Astrocyte (in vitro differentiated cells and primary cell): ENCODE measurements around the gene SLC39A5. TPM values are rescaled to one million over a fixed set of nuclear protein-coding genes. Genes with fewer than 3 reads are reported as not detected.

Experiments
- DNase-seq: peaks from one replicate; pipeline ENCODE4 v3.0.0-alpha.2; 2010; ENCODE audit warnings: low read depth
- FAIRE-seq: peaks from 2 replicates; lab custom pipeline; 2011; peaks lifted over from hg19 to GRCh38; lab: Jason Lieb, UNC
- H2AFZ ChIP-seq: 2 replicates; pipeline ENCODE4 v1.6.0; 2012; ENCODE audit warnings: low read depth, low read length, inconsistent platforms
- H3K27ac ChIP-seq: 2 replicates; pipeline ENCODE4 v1.5.1; 2011; ENCODE audit warnings: low read depth, low read length, inconsistent platforms
- H3K27me3 ChIP-seq: 2 replicates; pipeline ENCODE4 v1.6.0; 2011; ENCODE audit warnings: low read length, inconsistent platforms; ENCODE audit not compliant: insufficient read depth
- H3K36me3 ChIP-seq: 2 replicates; pipeline ENCODE4 v1.5.1; 2011; ENCODE audit warnings: low read length, inconsistent platforms; ENCODE audit not compliant: insufficient read depth
- H3K4me1 ChIP-seq: 2 replicates; pipeline ENCODE4 v1.5.1; 2011; ENCODE audit warnings: low read length, inconsistent platforms; ENCODE audit not compliant: insufficient read depth
- H3K4me2 ChIP-seq: 2 replicates; pipeline ENCODE4 v1.6.0; 2012; ENCODE audit warnings: low read length, inconsistent platforms
- H3K4me3 ChIP-seq: 2 replicates; pipeline ENCODE4 v1.5.1; 2011; ENCODE audit warnings: low read depth, mild to moderate bottlenecking, low read length, inconsistent platforms; ENCODE audit not compliant: insufficient read depth
- H3K79me2 ChIP-seq: 2 replicates; pipeline ENCODE4 v1.6.0; 2012; ENCODE audit warnings: mild to moderate bottlenecking, low read length, inconsistent platforms; ENCODE audit not compliant: insufficient read depth
- H3K9ac ChIP-seq: 2 replicates; pipeline ENCODE4 v1.6.0; 2012; ENCODE audit warnings: mild to moderate bottlenecking, low read length, inconsistent platforms
- H3K9me3 ChIP-seq: 2 replicates; pipeline ENCODE4 v1.5.1; 2012; ENCODE audit warnings: low read depth, mild to moderate bottlenecking, low read length, inconsistent platforms; ENCODE audit not compliant: insufficient read depth
- H4K20me1 ChIP-seq: 2 replicates; pipeline ENCODE4 v1.6.0; 2012; ENCODE audit warnings: low read length, inconsistent platforms; ENCODE audit not compliant: insufficient read depth
- H3K27ac Mint-ChIP-seq: one replicate; pipeline ENCODE4 v1.8.0; 2021; ENCODE audit warnings: mild to moderate bottlenecking, mixed read lengths; ENCODE audit not compliant: unreplicated experiment
- H3K27me3 Mint-ChIP-seq: one replicate; pipeline ENCODE4 v1.8.0; 2021; ENCODE audit warnings: low read depth, mixed read lengths; ENCODE audit not compliant: unreplicated experiment
- H3K36me3 Mint-ChIP-seq: one replicate; pipeline ENCODE4 v1.8.0; 2021; ENCODE audit warnings: low read depth, mixed read lengths; ENCODE audit not compliant: unreplicated experiment
- H3K4me1 Mint-ChIP-seq: one replicate; pipeline ENCODE4 v1.8.0; 2021; ENCODE audit warnings: low read depth, mixed read lengths; ENCODE audit not compliant: unreplicated experiment
- H3K4me3 Mint-ChIP-seq: one replicate; pipeline ENCODE4 v1.8.0; 2021; ENCODE audit warnings: mild to moderate bottlenecking, moderate library complexity, mixed read lengths; ENCODE audit not compliant: unreplicated experiment
- H3K9me3 Mint-ChIP-seq: one replicate; pipeline ENCODE4 v1.8.0; 2021; ENCODE audit warnings: mild to moderate bottlenecking, mixed read lengths; ENCODE audit not compliant: unreplicated experiment
- EZH2 ChIP-seq: IDR thresholded peaks from 2 replicates; pipeline ENCODE4 v1.6.1; 2012; ENCODE audit warnings: mild to moderate bottlenecking, low read length, inconsistent platforms; ENCODE audit not compliant: insufficient read depth
- total RNA-seq: library from RNA; stranded (reverse); gene quantifications from 2 replicates; pipeline ENCODE4 v1.2.1, GENCODE V29; 2021
- TF ChIP-seq, protein P1 (sequence below): IDR thresholded peaks from 2 replicates; pipeline ENCODE4 v1.5.1; 2011; ENCODE audit warnings: low read depth, mild to moderate bottlenecking, inconsistent platforms, low read length, moderate library complexity; ENCODE audit not compliant: insufficient read depth

Gene SLC39A5
- total RNA-seq, 1 donor from 2014 or later: 0.39 TPM

GRCh38 chr12:56256326-56256960 lies 26.6 kb downstream of the SLC39A5 start:
- Histone ChIP-seq H3K36me3 (peaks cover 43% of the 10 kb centered on the region), H3K4me2 (peak overlapping the region; percentile 99), H3K9ac (peak overlapping the region; percentile 95), H4K20me1 (peaks cover 58% of the 10 kb centered on the region), H3K9me3 (no peaks in the 10 kb centered on the region), H3K79me2 (peaks cover 60% of the 10 kb centered on the region), H3K27me3 (no peaks in the 10 kb centered on the region), H2AFZ (no peak overlapping the region), H3K4me3 (peak overlapping the region; percentile 94), H3K4me1 (peaks cover 27% of the 10 kb centered on the region), H3K27ac (peak overlapping the region; percentile 80)
- TF ChIP-seq EZH2: no peak
- TF ChIP-seq, protein P1, sequence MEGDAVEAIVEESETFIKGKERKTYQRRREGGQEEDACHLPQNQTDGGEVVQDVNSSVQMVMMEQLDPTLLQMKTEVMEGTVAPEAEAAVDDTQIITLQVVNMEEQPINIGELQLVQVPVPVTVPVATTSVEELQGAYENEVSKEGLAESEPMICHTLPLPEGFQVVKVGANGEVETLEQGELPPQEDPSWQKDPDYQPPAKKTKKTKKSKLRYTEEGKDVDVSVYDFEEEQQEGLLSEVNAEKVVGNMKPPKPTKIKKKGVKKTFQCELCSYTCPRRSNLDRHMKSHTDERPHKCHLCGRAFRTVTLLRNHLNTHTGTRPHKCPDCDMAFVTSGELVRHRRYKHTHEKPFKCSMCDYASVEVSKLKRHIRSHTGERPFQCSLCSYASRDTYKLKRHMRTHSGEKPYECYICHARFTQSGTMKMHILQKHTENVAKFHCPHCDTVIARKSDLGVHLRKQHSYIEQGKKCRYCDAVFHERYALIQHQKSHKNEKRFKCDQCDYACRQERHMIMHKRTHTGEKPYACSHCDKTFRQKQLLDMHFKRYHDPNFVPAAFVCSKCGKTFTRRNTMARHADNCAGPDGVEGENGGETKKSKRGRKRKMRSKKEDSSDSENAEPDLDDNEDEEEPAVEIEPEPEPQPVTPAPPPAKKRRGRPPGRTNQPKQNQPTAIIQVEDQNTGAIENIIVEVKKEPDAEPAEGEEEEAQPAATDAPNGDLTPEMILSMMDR: no peak
- H3K4me1 Mint-ChIP-seq: peaks cover 25% of the 10 kb centered on the region
- peak overlapping the region; percentile 94 for H3K4me3 Mint-ChIP-seq
- no peaks in the 10 kb centered on the region for H3K27me3 Mint-ChIP-seq
- no peaks in the 10 kb centered on the region for H3K9me3 Mint-ChIP-seq
- FAIRE-seq: no peak
- DNase-seq: peak; percentile 26
- H3K36me3 Mint-ChIP-seq: peaks cover 23% of the 10 kb centered on the region
- peak overlapping the region; percentile 77 for H3K27ac Mint-ChIP-seq

- H3K9me3 ChIP-seq: no peaks in the 10 kb centered on the region
- peak overlapping the region; percentile 94 for H3K4me3 Mint-ChIP-seq
- H3K27ac ChIP-seq: peak overlapping the region; percentile 80
- peak overlapping the region; percentile 99 for H3K4me2 ChIP-seq
- no peaks in the 10 kb centered on the region for H3K27me3 ChIP-seq
- FAIRE-seq: no peak
- no peak for DNase-seq
- H3K9me3 Mint-ChIP-seq: no peaks in the 10 kb centered on the region
- peak overlapping the region; percentile 77 for H3K27ac Mint-ChIP-seq
- H3K4me1 ChIP-seq: peaks cover 34% of the 10 kb centered on the region
- H4K20me1 ChIP-seq: peaks cover 52% of the 10 kb centered on the region
- peaks cover 38% of the 10 kb centered on the region for H3K36me3 ChIP-seq
- no peak for TF ChIP-seq EZH2
- TF ChIP-seq, protein P1: no peak
- peak overlapping the region; percentile 94 for H3K4me3 ChIP-seq
- H3K79me2 ChIP-seq: peaks cover 57% of the 10 kb centered on the region
- peak overlapping the region; percentile 95 for H3K9ac ChIP-seq
- H3K4me1 Mint-ChIP-seq: peaks cover 30% of the 10 kb centered on the region
- H2AFZ ChIP-seq: no peak overlapping the region
- H3K27me3 Mint-ChIP-seq: no peaks in the 10 kb centered on the region
- H3K36me3 Mint-ChIP-seq: peaks cover 21% of the 10 kb centered on the region
Observed at GRCh38 chr12:56257071-56257470, 27.2 kb downstream of the SLC39A5 start.

- Histone ChIP-seq H3K4me1 (peaks cover 35% of the 10 kb centered on the region), H3K9ac (peak overlapping the region; percentile 95), H2AFZ (peak overlapping the region; percentile 70), H3K4me3 (peak overlapping the region; percentile 94), H4K20me1 (peaks cover 47% of the 10 kb centered on the region), H3K79me2 (peaks cover 54% of the 10 kb centered on the region), H3K9me3 (no peaks in the 10 kb centered on the region), H3K27me3 (no peaks in the 10 kb centered on the region), H3K36me3 (peaks cover 33% of the 10 kb centered on the region), H3K27ac (peak overlapping the region; percentile 80), H3K4me2 (peak overlapping the region; percentile 99)
- Mint-ChIP-seq H3K4me3 (peak overlapping the region; percentile 94), H3K27ac (peak overlapping the region; percentile 77), H3K36me3 (peaks cover 21% of the 10 kb centered on the region), H3K9me3 (no peaks in the 10 kb centered on the region), H3K27me3 (no peaks in the 10 kb centered on the region), H3K4me1 (peaks cover 30% of the 10 kb centered on the region)
- TF ChIP-seq EZH2: no peak
- TF ChIP-seq, protein P1: no peak
- DNase-seq: peak; percentile 18
- no peak for FAIRE-seq
Observed at GRCh38 chr12:56257491-56258067, 27.7 kb downstream of the SLC39A5 start.
